Stimulated activated CD4-positive, alpha-beta T cell treated with anti-CD3 and anti-CD28 coated beads, Interleukin-12 subunit alpha, Interleukin-12 subunit beta, amount 100 ng/mL, for 24 hours (primary cell): ENCODE results near the gene NLRC5.
"Not testable (repeated sequence)": the region's sequence is repeated elsewhere in the genome, so short reads cannot be mapped to it uniquely, and the experiment has no call there.

Experiments
- DNase-seq, 2 experiments: peaks; one replicate each; pipeline ENCODE4 v3.0.0-alpha.2; 2020; ENCODE audit warnings: low read depth in 2 of 2

The NLRC5 gene

DNA sequence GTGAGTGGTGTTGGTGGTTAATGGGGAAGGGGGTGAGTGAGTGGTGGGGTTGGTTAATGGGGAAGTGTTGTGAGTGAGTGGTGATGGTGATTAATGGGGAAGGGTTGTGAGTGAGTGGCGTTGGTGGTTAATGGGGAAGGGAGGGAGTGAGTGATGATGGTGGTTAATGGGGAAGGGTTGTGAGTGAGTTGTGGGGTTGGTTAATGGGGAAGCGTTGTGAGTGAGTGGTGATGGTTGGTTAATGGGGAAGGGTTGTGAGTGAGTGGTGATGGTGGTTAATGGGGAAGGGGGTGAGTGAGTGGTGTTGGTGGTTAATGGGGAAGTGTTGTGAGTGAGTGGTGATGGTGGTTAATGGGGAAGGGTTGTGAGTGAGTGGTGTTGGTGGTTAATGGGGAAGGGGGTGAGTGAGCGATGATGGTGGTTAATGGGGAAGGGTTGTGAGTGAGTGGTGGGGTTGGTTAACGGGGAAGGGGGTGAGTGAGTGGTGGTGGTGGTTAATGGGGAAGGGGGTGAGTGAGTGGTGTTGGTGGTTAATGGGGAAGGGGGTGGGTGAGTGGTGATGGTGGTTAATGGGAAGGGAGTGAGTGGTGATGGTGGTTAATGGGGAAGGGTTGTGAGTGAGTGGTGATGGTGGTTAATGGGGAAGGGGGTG lies 81.8 kb downstream of the NLRC5 start:
- DNase-seq = not testable (repeated sequence)

DNA sequence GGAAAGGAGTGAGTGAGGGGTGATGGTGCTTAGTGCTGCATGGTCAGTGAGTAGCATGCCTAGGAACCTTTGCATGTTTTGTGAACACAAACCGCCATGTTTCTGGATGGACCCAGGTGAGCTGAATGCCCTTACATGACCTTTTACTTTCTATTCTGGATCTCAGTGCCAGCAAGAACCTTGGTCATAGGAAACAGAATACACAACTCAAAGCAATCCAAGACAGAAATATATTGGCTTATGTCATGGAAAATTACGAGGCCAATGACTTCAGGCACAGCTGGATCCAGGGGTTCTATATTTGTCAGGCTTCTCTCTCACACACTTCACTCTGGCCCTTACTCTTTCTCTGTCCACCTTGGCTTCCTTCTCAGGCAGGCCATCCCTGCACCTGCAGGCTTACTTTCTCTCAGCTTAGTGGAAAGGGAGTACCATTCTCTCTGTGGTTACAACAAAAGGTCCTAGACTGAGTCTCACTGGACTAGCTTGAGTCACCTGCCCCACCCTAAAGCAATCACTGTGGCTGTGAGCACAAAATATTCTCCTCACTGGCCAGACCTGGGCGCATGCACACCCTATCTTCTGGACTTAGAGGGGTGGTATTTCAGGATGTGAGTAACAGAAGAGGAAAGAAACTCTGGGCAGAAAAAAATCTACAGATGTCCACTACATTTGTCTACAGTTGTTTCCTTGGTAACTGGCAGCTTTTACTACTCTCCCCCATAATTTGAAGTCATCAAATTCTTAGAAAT lies 82.7 kb downstream of the NLRC5 start:
- DNase-seq = no peak

DNA sequence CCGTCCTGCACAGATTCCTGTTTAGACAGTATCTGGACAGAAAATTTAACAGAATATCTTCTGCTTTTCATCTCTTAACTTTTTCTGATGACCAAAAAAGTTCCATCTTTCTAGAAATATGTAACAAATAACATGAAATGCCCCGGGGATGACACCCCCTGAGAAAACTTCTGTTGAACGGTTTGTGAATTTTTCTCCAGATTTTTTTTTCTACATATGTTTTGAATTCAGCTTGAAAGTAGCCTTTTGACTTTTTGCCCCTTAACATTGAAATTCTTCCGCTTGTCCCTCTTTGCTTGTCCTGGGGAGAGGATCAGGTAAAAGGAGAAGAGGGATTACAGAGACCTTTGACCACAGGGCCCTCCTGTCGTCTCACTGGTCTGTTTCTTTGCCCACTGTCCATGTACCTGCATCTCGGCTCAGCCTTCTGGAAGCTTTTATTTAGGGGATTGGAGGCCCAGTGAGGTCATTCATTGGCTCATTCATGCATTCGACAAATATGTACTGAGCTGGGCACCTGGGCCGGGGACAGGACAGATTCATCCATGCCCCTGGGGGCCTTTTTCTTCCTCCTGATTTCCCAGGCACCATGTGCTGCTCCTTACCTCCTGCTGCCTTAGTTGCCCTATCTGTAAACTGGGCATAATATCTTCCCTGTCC lies 83.4 kb downstream of the NLRC5 start:
- no peak for DNase-seq

DNA sequence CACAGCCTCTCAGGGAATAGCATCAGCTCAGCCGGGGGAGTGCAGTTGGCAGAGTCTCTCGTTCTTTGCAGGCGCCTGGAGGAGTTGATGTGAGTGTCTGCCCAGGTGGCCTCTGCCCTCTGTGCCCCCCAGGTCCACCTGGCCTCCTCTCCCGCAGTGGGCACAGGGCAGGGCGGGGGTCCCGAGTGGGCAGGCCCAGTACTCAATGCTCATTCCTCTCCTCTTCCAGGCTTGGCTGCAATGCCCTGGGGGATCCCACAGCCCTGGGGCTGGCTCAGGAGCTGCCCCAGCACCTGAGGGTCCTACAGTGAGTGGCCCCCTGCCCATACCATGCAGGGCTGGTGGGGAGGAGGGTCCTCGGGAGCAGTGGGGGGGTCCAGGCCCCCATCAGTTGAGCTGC lies 88.4 kb downstream of the NLRC5 start:
- no peak for DNase-seq

DNA sequence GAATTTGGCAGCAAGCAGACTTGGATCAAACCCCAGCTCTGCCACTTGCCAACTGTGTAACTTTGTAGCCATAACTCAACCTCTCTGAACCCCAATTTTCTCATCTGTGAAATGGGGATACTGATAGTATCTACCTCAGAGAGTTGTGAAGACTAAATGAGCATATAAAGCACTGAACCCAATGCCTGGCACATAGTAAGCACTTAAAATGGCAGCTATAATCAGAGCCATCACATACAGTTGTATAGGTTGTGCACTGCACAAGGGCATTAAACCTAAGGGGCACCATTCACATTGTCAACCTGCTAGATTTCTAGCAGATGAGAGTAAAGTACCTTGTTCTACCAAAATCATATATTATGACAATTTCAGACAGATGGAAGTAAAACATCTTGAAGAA lies 92.4 kb downstream of the NLRC5 start:
- no peak for DNase-seq

DNA sequence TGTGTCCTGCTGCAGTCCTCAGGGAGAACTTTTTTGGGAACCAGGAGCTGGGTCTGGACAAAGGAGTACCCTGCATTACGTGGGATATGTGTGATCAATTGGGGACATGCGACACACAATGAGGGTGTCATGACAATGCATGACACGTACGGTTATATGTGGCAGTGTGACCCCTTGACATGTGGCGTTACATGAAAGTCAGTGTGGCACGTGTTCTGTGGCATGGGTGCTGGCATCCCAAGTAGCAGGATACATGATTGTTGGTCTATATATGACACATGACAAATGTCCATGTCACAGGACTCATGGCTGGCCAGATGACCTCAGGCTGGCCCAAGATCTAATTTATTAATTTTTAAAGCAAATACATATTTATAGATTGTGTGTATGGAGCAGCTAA lies 93.3 kb downstream of the NLRC5 start:
- no peak for DNase-seq

DNA sequence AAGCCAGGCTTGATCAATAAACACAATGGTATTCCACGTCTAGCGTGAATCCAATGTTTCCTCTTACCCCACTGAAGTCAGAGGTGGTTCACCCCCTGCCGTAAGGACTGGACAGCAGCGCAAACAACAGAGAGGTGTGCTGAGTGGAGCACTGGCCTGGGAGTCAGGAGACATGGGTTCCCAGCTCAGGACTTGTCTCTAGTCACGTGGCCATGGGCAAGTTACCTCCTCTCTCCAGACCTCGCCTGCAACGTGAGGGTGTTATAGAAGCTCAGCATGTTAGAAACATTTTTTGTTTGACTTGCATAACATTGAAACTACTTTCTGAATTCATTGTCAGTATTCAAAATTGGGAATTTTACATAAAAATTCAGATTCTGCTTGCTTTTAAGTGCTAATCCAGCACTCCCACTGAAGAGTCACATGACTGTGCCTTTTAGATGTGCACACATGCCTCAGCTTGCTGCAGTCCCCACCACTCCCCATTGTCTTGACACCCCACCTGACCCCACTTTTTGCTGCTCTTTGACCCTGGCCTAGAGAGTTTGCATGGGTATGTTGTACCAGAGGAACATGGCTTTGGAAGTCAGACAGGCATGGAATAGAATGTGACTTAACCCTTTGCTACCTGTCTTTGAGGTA lies 94.2 kb downstream of the NLRC5 start:
- no peak for DNase-seq

DNA sequence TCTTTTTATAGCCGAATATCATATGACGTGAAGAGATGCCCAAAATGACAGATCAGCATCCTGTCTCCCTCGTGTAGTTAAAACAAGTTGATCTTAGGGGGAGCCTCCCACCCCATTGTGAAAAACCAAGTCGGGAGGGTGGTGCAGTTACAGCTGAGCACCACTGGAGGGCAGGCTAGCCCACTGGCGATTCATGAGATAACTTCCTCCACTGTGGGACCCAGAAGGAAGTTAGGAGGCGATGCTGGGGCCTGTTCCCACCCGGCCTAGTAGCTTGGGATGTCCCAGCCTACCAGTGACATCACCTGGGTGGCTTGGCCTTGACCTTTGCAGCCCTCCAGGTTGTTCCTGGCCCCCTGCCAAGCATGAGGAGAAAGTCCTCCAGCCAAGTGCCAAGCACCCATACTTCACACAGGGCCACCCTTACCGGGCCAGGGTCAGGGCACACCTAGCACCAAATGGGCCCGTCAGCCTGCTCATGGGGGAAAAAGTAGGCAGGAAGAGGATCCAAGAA lies 95.0 kb downstream of the NLRC5 start:
- DNase-seq = peak; percentile 43 to 57

DNA sequence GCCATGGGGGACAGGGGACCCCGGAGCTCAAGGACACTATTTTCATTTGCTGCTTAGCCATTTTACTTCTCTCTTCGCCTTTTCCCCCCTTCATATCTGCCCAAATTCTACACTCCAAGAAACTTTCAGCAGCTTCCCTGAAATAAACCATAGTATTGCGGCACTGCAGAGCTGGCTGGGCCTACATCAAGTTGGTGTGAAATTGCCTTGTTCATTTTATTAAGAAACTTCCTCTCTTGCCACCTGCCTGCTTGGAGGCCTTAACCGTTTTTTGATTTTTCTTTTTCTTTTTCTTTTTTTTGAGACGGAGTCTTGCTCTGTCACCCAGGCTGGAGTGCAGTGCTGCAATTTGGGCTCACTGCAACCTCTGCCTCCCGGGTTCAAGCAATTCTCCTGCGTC lies 95.6 kb downstream of the NLRC5 start:
- DNase-seq = no peak

DNA sequence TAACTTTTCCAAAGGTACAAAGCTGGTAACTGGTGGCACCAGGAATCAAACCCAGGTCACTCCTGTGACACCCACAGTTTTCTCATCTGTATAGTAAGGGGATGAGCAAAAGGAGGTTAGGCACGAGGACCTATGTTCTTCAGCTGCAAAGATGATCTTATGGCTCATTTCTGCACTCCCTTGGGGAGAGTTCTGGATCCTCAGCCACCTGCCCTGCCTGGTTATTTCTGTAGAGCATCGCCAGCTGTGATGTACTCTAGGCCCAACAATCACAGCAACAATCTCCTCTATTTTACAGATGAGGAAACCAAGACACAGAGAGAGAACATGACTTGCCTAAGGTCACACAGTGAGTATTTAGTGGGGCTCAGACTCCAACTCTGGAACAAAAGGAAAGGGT lies 97.6 kb downstream of the NLRC5 start:
- DNase-seq = no peak

DNA sequence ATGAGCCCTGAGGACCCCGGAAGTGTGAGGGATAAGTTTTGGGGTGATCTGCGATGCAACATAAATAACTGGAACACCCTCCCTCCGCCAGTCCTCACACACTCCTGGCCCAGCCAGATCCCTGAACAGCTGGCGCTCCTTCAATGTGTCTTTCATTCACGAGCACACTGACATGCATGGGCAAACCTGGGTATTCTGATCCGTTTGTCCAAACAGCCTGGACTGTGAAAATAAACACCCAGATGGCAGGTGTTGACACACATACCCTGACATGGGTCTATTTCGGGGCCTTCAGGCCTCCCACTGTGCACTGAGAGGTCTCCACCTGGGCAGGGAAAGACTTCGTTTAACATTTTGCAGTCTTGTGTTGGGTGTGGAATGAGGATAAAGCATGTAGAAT lies 100.0 kb downstream of the NLRC5 start:
- no peak for DNase-seq

DNA sequence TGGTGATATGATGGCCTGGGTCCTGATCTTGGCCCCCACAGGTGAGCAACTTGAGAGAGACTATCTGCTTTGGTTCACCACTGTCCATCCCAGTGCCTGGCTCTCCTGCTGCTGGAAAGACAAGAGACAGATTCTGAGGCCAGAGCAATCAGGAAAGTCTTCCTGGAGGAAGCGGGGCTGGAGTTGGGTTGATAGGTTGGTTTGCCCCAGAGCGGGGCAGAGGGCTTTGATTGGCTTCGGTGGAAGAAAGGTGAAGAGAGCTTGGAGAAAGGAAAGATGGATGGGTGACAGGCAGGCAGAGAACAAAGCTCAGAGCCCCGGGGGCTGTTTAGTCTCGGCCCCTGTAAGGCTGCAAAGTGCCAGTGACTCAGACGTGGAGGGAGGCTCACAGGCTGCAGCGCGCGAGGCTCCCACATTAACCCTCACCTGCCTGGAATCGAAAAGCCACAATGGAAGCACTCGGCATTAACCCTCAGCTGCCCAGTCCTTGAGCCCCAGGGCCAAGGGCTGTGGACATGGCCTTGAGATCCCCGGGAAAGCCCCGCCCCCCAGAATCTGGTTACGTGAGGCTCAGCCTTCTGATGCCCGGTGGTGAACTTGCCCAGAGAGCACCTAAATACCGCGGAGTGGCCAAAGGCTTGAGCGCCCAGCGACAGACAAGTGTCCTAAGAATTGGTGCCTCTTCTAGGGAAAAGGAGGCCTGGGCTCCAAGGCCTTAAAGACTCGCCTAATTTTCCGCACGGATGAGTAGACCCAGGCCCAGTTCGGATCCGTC lies 102.0 kb downstream of the NLRC5 start:
- DNase-seq = no peak

DNA sequence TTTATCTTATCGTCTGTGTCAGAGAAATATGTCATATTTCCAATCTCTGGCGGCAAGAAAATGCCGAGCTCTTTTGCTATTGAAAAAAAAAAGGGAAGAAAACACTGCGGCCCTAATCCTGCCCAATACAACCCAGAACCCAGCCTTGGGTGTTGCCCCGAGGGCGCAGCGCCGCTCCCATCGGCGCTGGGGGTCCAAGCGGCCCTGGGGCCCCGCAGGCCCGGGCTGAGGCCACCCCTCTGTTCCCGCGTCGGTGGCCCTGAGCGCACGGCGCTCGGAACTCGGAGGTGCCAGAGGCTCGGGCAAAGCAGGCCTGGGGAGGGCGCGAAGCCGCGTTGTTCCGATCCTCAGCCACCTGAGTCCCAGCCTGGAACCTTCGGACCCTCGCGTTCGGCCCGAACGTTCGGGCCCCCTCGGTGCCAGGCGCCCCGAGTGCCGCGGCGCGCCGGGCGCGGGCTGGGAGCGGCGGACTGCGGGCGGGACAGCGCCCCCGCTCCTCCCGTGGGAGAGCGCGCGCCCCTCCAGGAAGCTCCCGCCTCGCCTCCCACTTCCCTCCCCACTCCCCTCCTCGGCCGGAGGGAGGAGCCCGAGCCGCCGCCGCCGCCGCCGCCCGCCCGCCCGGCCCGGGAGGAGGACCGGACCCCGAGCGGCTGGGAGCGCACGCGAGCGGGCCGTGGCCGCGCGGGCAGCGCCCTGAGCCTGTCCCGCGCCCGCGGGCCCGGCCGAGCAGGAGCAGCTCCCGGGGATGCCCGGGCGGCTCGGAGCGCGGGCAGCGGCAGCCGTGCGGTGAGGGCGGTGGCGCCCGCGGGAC lies 102.8 kb downstream of the NLRC5 start, which contains the start of gene CPNE2:
TSS of gene CPNE2 (plus strand) at position 609 of the 811 bp plus-strand sequence. CDS start 18,160 bp downstream, outside the sequence.
- DNase-seq = peak in 1 of 2 experiments; percentile 26

DNA sequence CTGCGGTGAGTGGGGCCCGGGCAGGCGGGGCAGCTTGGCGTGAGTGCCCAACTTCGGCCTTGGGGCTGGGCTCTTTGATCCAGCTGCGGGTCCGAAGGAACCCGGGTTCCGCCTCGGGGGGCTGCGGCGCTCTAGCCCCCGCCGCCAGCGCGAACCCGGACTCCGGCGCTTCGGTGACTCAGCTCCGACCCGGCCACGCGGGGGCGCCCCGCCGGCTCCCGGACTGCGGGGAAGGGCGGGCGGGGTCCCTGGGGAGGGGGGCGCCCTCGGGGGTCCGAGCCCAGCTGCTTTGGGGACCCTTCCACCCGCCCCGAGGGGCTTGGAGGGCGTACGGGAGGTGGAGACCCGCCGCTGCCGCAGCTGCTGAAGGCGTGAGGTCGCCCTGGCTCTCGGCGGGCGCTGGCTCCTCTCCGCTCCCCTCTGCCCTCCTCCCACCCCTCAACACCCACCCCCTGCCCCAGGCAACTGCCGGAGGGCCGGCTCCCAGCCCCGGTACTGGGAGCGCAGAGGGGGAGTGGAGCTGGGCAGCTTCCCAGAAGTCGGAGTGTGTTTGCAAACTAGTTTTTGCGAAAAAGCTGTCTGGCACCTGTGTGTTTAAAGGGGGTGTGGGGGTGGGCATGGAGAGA lies 103.5 kb downstream of the NLRC5 start:
- DNase-seq = peak in 1 of 2 experiments; percentile 20

DNA sequence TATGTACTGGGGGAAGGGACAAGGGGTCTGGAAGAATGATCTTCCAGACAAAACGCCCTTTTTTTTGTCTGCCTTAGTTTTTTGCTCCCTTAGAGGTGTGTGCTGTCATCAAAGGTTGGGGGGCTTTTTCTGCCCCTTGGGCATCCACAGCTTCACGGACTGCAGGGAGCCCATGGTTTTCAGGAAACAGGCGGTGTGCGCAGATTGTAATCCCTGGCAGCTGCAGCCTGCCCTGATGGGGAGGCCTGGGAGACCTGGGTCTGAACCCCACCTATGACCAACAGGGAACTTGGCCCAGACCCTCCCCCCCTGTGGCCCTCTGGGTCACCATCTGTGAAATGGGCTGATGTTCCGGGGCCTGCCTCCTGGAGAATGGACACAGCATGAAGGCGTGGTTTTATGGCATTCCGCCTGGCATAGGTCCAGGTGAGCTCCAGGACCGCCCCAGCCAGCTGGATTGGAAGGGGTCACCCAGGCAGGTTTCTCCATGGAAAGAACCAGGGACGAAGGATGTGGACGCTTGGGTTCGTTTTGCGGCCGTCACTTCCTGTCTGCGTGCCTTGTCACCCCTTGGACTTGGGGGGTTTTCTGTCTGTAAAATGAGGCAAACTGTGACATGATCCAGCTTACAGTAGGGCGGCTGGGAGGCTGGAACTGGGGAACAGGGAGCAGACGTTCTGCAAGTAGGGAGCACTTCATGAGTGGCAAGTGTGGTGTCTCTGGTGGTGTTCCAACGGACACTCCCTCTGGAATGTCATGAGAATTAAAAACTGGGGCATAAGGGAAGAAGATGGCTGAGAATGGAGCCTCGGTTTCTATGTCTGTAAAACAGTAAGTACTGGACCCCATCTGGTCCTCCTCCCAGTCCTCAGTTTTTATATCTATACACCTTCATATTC lies 104.6 kb downstream of the NLRC5 start:
- no peak for DNase-seq

DNA sequence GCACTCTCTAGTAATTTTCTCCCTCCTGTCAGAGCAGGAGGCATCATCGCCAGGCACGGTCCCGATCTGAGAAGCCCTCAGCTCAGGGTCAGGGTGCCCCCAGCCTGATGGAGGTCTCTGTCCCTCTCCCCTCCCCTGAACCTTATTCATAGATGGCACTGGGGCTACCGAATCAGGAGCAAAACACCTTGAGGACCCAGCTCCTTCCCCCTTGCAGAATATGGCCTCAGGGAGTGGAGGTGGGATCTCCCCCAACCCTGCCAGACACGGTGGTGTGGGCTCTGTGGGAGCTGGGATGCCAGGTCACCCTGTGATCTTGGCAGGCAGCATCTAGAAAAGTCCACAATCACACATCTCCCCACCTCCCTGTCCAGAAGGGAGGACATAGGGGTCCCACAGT lies 105.6 kb downstream of the NLRC5 start:
- DNase-seq = no peak

DNA sequence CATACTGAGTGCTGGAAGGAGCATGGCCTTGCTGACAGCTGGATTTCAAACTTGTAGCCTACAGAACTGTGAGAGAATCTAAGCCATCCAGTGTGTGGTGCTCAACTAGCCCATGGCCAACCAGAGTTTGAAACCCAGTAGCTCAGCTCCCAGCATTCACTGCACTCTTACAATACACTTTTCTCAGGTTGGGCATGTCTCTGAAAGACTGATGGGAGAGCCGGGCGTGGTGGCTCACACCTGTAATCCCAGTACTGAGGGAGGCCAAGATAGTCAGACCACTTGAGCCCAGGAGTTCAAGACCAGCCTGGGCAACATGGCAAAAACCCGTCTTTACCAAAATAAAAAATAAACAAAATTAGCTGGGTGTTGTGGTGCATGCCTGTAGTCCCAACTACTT lies 106.8 kb downstream of the NLRC5 start:
- no peak for DNase-seq

DNA sequence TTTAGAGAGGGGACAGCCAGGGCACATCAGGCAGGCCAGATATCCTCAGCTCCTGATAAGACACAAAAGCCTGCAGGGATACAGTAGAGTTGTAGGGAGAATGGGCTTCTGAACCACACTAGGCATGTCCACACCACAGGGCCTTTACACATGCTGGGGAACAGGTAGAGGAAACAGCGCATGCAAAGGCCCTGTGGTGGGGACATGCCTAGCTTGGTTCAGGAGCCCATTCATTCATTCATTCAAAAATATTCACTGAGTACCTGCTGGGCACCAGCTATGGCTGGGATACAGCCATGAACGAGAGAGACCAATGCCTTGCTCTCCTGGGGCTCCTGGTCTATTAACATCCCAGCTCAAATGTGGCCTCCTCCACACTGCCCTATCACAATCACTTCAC lies 107.4 kb downstream of the NLRC5 start:
- DNase-seq = no peak
